GM12878 (cell line): ENCODE data around the gene PTPN14.
"Not testable (repeated sequence)": the region's sequence is repeated elsewhere in the genome, so short reads cannot be mapped to it uniquely, and the experiment has no call there.

ENCODE experiments used
- CREB1 ChIP-seq: IDR thresholded peaks from 2 replicates; pipeline ENCODE4 v1.6.1; 2012; ENCODE audit warnings: low read depth, mild to moderate bottlenecking, inconsistent platforms
- CTCF ChIP-seq, 3 experiments: IDR thresholded peaks in 2 of 3; conservative IDR thresholded peaks in 1 of 3; 2 replicates each; pipeline ENCODE4 v1.5.1; 2011; ENCODE audit warnings: low read depth in 3 of 3, low read length in 3 of 3, mild to moderate bottlenecking in 3 of 3, control low read depth in 2 of 3, moderate library complexity in 2 of 3, inconsistent platforms in 1 of 3, mixed read lengths in 1 of 3; ENCODE audit not compliant: control insufficient read depth in 2 of 3, insufficient read depth in 1 of 3; ENCODE audit errors: extremely low read depth in 1 of 3
- FOXK2 ChIP-seq: fragments of 450-650 bp; IDR thresholded peaks from 2 replicates; pipeline ENCODE4 v1.6.1; 2017; ENCODE audit warnings: mild to moderate bottlenecking, moderate library complexity
- GABPA ChIP-seq: IDR thresholded peaks from 2 replicates; pipeline ENCODE4 v1.6.1; 2014; ENCODE audit warnings: antibody characterized with exemption, low read depth, mild to moderate bottlenecking, inconsistent platforms
- NR2C2 ChIP-seq: IDR thresholded peaks from 2 replicates; pipeline ENCODE4 v1.6.1; 2011; ENCODE audit warnings: borderline replicate concordance, low read depth; ENCODE audit not compliant: control insufficient read depth, insufficient read length
- POLR2A ChIP-seq: IDR thresholded peaks from 2 replicates; pipeline ENCODE4 v1.6.1; 2011; ENCODE audit warnings: low read depth, mild to moderate bottlenecking, low read length
- TAF1 ChIP-seq: IDR thresholded peaks from 2 replicates; pipeline ENCODE4 v1.6.1; 2011; ENCODE audit warnings: mild to moderate bottlenecking, low read depth, low read length, borderline replicate concordance

- TF ChIP-seq FOXK2; CTCF (IDR thresholded peaks at IDR 0.05 in 2 of 3, conservative IDR thresholded peaks at IDR 0.05 in 1 of 3; ENCODE audit: control insufficient read depth in 2 of 3, extremely low read depth in 1 of 3, insufficient read depth in 1 of 3, low read depth in 3 of 3, low read length in 3 of 3); NR2C2; CREB1; GABPA; POLR2A; TAF1: not testable (repeated sequence)
Observed at GRCh38 chr1:214576120-214576519, 24.7 kb upstream of the PTPN14 start.
